ENCODE data around the gene ABCC2. TPM values are rescaled to one million over a fixed set of nuclear protein-coding genes. Genes with fewer than 3 reads are reported as not detected.

The ABCC2 gene
- total RNA-seq, 2 experiments from 2014 or later = 0.38 to 0.59 TPM

DNA sequence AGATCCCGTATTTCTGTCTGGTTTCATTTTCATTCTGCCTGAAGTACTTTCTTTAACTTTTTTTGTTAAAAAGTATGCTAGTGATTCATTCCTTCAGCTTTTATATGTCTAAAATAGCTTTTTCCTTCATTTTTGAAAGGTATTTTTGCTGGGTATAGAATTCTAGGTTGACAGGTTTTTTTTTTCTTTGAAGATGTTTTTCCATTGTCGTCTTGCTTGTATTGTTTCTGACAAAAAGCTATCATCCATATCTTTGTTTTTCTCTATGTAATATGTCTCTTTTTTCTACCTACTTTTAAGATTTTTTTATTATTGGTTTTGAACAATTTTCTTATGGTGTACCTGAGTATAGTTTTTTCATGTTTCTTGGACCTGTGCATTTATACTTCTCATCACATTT, 42.2 kb upstream of the ABCC2 start:
- Histone ChIP-seq H3K9me2 (ENCODE audit: insufficient read depth, low read length) (no peaks in the 10 kb centered on the region), H3K27ac (ENCODE audit: low read depth, low read length, poor library complexity, severe bottlenecking) (no peak overlapping the region), H3K79me2 (ENCODE audit: insufficient read depth, low read depth, low read length) (no peaks in the 10 kb centered on the region), H3K9me3 (ENCODE audit: low read length) (peaks cover 30% of the 10 kb centered on the region), H3K4me1 (ENCODE audit: insufficient read depth, low read length, poor library complexity, severe bottlenecking) (no peaks in the 10 kb centered on the region), H3K4me2 (ENCODE audit: low read length) (no peak overlapping the region), H3K4me3 (ENCODE audit: low read depth, low read length, poor library complexity, severe bottlenecking) (no peak overlapping the region), H3K36me3 (ENCODE audit: insufficient read depth, low read length) (peaks cover 98% of the 10 kb centered on the region), H4K20me1 (ENCODE audit: insufficient read depth, low read length) (no peaks in the 10 kb centered on the region), H2AFZ (ENCODE audit: low read length) (no peak overlapping the region)
- DNase-seq (ENCODE audit: low spot score) = no peak
- intact Hi-C loops (cut with micrococcal nuclease; ENCODE audit: unreplicated experiment) = no loop called here
- TF ChIP-seq, protein P1, sequence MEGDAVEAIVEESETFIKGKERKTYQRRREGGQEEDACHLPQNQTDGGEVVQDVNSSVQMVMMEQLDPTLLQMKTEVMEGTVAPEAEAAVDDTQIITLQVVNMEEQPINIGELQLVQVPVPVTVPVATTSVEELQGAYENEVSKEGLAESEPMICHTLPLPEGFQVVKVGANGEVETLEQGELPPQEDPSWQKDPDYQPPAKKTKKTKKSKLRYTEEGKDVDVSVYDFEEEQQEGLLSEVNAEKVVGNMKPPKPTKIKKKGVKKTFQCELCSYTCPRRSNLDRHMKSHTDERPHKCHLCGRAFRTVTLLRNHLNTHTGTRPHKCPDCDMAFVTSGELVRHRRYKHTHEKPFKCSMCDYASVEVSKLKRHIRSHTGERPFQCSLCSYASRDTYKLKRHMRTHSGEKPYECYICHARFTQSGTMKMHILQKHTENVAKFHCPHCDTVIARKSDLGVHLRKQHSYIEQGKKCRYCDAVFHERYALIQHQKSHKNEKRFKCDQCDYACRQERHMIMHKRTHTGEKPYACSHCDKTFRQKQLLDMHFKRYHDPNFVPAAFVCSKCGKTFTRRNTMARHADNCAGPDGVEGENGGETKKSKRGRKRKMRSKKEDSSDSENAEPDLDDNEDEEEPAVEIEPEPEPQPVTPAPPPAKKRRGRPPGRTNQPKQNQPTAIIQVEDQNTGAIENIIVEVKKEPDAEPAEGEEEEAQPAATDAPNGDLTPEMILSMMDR (conservative IDR thresholded peaks at IDR 0.05; ENCODE audit: low read length) = no peak
- TF ChIP-seq EZH2phosphoT487 (IDR thresholded peaks at IDR 0.05; ENCODE audit: borderline replicate concordance, low read depth, low read length) = no peak
- no TSS peak for BruUV-seq (replicated peaks)
- CTCF ChIA-PET (ENCODE audit: unreplicated experiment) = no interaction called here
- POLR2A ChIA-PET = interaction anchor here (0.6 to 1.2 kb wide), 3 partner anchors 9 to 145 kb away, joined by 3 to 4 read pairs (median 3); no protein-coding TSS in a partner anchor

DNA sequence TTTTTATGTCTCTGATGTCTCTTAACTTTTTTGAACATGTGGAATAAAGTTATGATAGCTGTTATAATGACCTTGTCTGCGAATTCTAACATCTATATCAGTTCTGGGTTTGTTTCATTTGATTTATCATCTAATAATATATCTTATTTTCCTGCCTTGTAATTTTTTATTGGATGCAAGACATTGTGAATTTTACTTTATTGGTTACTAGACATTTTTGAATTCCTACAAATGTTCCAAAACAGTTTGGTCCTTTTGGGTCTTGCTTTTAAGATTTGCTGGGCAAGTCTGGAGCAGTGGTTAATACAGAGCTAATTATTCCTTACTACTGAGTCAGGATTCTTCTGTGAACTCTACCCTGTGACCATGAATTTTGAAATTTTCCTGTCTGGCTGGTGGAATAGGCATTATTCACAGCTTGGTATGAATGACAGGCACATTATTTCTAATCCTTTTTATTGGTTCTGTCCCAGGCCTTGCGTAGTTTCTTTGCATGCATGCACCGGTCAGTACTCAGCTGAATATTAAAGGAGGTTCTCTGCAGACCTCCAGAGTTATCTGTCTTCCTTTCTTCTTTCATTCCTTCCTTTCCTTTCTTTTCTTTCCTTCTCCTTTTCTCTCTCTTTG, 41.4 kb upstream of the ABCC2 start:
- no peaks in the 10 kb centered on the region for H4K20me1 ChIP-seq (ENCODE audit: insufficient read depth, low read length)
- H3K27ac ChIP-seq (ENCODE audit: low read depth, low read length, poor library complexity, severe bottlenecking) = no peak overlapping the region
- H3K36me3 ChIP-seq (ENCODE audit: insufficient read depth, low read length) = peaks cover 100% of the 10 kb centered on the region
- POLR2A ChIA-PET = interaction anchor here (1.2 kb wide), 2 partner anchors 9 to 17 kb away, joined by 3 to 8 read pairs; partner anchors contain the start of genes COX15 and CUTC
- H2AFZ ChIP-seq (ENCODE audit: low read length) = no peak overlapping the region
- BruUV-seq (replicated peaks) = no TSS peak
- H3K9me2 ChIP-seq (ENCODE audit: insufficient read depth, low read length) = no peaks in the 10 kb centered on the region
- H3K4me2 ChIP-seq (ENCODE audit: low read length) = no peak overlapping the region
- no peak for DNase-seq (ENCODE audit: low spot score)
- intact Hi-C loops (cut with micrococcal nuclease; ENCODE audit: unreplicated experiment) = no loop called here
- CTCF ChIA-PET (ENCODE audit: unreplicated experiment) = no interaction called here
- no peak overlapping the region for H3K4me3 ChIP-seq (ENCODE audit: low read depth, low read length, poor library complexity, severe bottlenecking)
- H3K79me2 ChIP-seq (ENCODE audit: insufficient read depth, low read depth, low read length) = no peaks in the 10 kb centered on the region
- TF ChIP-seq, protein P1 (conservative IDR thresholded peaks at IDR 0.05; ENCODE audit: low read length) = no peak
- TF ChIP-seq EZH2phosphoT487 (IDR thresholded peaks at IDR 0.05; ENCODE audit: borderline replicate concordance, low read depth, low read length) = no peak
- peaks cover 30% of the 10 kb centered on the region for H3K9me3 ChIP-seq (ENCODE audit: low read length)
- no peaks in the 10 kb centered on the region for H3K4me1 ChIP-seq (ENCODE audit: insufficient read depth, low read length, poor library complexity, severe bottlenecking)

DNA sequence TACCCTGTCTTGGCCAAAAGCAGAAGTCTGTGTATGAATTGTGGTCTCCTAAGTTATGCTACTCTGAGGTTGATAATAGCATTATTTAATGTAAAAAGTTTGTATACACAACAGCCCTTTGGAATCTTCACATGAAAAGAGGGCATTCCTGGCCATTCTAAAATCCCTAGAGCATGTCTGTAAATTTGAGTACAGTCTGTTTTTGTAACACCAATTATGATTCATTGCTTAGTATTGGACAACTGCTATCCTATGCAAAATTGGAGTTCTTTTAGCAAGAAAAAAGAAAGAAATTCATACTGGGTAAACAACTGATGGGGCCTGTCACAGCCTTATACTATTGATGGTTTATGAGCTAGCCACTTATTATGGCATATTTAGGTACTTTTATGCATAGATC, 40.2 kb upstream of the ABCC2 start:
- no peak overlapping the region for H3K4me3 ChIP-seq (ENCODE audit: low read depth, low read length, poor library complexity, severe bottlenecking)
- peaks cover 30% of the 10 kb centered on the region for H3K9me3 ChIP-seq (ENCODE audit: low read length)
- no peak overlapping the region for H3K4me2 ChIP-seq (ENCODE audit: low read length)
- intact Hi-C loops (cut with micrococcal nuclease; ENCODE audit: unreplicated experiment) = no loop called here
- H3K9me2 ChIP-seq (ENCODE audit: insufficient read depth, low read length) = no peaks in the 10 kb centered on the region
- no peak for TF ChIP-seq EZH2phosphoT487 (IDR thresholded peaks at IDR 0.05; ENCODE audit: borderline replicate concordance, low read depth, low read length)
- TF ChIP-seq, protein P1 (conservative IDR thresholded peaks at IDR 0.05; ENCODE audit: low read length) = no peak
- H3K36me3 ChIP-seq (ENCODE audit: insufficient read depth, low read length) = peaks cover 96% of the 10 kb centered on the region
- H3K27ac ChIP-seq (ENCODE audit: low read depth, low read length, poor library complexity, severe bottlenecking) = no peak overlapping the region
- DNase-seq (ENCODE audit: low spot score) = no peak
- POLR2A ChIA-PET = interaction anchor here (0.6 to 0.8 kb wide), 3 partner anchors 10 to 119 kb away, joined by 3 to 5 read pairs (median 4); partner anchors contain the start of genes COX15 and CUTC
- no peak overlapping the region for H2AFZ ChIP-seq (ENCODE audit: low read length)
- CTCF ChIA-PET (ENCODE audit: unreplicated experiment) = no interaction called here
- H4K20me1 ChIP-seq (ENCODE audit: insufficient read depth, low read length) = no peaks in the 10 kb centered on the region
- BruUV-seq (replicated peaks) = no TSS peak
- H3K4me1 ChIP-seq (ENCODE audit: insufficient read depth, low read length, poor library complexity, severe bottlenecking) = no peaks in the 10 kb centered on the region
- no peaks in the 10 kb centered on the region for H3K79me2 ChIP-seq (ENCODE audit: insufficient read depth, low read depth, low read length)

Data from OCI-LY7 (cell line).